PC-9 (cell line): ENCODE measurements around the gene HAGHL. TPM values are rescaled to one million over a fixed set of nuclear protein-coding genes. Genes with fewer than 3 reads are reported as not detected.

Experiments
- BruUV-seq: library from RNA; stranded (reverse); fragments of 400-500 nt; replicated peaks from 2 replicates; lab custom pipeline; 2021; lab: Mats Ljungman, UMichigan
- CTCF ChIA-PET: fragments of 300-600 bp; sonication (Branson Sonifier 250); formaldehyde crosslinking; loops from one replicate; lab custom pipeline; 2022; ENCODE audit warnings: antibody characterized with exemption; lab: Charles Lee
- POLR2A ChIA-PET: fragments of 300-600 bp; sonication (Branson Sonifier 250); formaldehyde crosslinking; loops from one replicate; lab custom pipeline; 2022; ENCODE audit warnings: antibody characterized with exemption; ENCODE audit not compliant: unreplicated experiment; lab: Charles Lee
- DNase-seq, 2 experiments: peaks; one replicate each; pipeline versions ENCODE4 v3.0.0 to v3.0.0-alpha.2; 2015 to 2022; ENCODE audit warnings: mixed read lengths in 1 of 2
- H2AFZ ChIP-seq: fragments of 200-600 bp; sonication (generic); 2 replicates; pipeline ENCODE4 v1.8.1; 2017; ENCODE audit warnings: antibody characterized with exemption
- H3F3A ChIP-seq: fragments of 200-600 bp; sonication (generic); 2 replicates; pipeline ENCODE4 v1.8.1; 2017; ENCODE audit warnings: antibody characterized with exemption, mild to moderate bottlenecking, low read depth; ENCODE audit not compliant: insufficient read depth
- H3K27ac ChIP-seq: fragments of 200-600 bp; sonication (generic); 2 replicates; pipeline ENCODE4 v1.6.1; 2016; ENCODE audit warnings: mixed run types
- H3K27me3 ChIP-seq: fragments of 200-600 bp; sonication (generic); 2 replicates; pipeline ENCODE4 v1.6.1; 2016; ENCODE audit warnings: low read depth, mixed run types; ENCODE audit not compliant: insufficient read depth
- H3K36me3 ChIP-seq: fragments of 200-600 bp; sonication (generic); 2 replicates; pipeline ENCODE4 v1.6.1; 2016; ENCODE audit warnings: low read depth, mixed run types
- H3K4me1 ChIP-seq: fragments of 200-600 bp; sonication (generic); replicated peaks from 2 replicates; pipeline ENCODE4 v1.6.1; 2016; ENCODE audit warnings: mixed run types; ENCODE audit not compliant: insufficient read depth
- H3K4me2 ChIP-seq: fragments of 200-600 bp; sonication (generic); 2 replicates; pipeline ENCODE4 v1.6.1; 2017; ENCODE audit warnings: mixed run types
- H3K4me3 ChIP-seq: fragments of 200-600 bp; sonication (generic); 2 replicates; pipeline ENCODE4 v1.6.1; 2016; ENCODE audit warnings: mixed run types
- H3K79me2 ChIP-seq: fragments of 200-600 bp; sonication (generic); 2 replicates; pipeline ENCODE4 v1.6.1; 2017; ENCODE audit warnings: low read depth, mixed run types
- H3K9me2 ChIP-seq: fragments of 200-600 bp; sonication (generic); 2 replicates; pipeline ENCODE4 v1.8.1; 2017; ENCODE audit warnings: mild to moderate bottlenecking; ENCODE audit not compliant: insufficient read depth
- H3K9me3 ChIP-seq: fragments of 200-600 bp; sonication (generic); 2 replicates; pipeline ENCODE4 v1.8.1; 2016; ENCODE audit warnings: low read depth; ENCODE audit not compliant: insufficient read depth
- H4K20me1 ChIP-seq: fragments of 200-600 bp; sonication (generic); 2 replicates; pipeline ENCODE4 v1.8.1; 2017; ENCODE audit not compliant: insufficient read depth
- EZH2 ChIP-seq: fragments of 200-600 bp; sonication (generic); IDR thresholded peaks from 2 replicates; pipeline ENCODE4 v1.8.0; 2017; ENCODE audit warnings: antibody characterized with exemption, low read depth
- intact Hi-C: fragments of 100-400 bp; cut with micrococcal nuclease; formaldehyde crosslinking; loops from one replicate; pipeline ENCODE4 v1.10.0; 2022; ENCODE audit not compliant: unreplicated experiment
- total RNA-seq: library from RNA; stranded (reverse); gene quantifications from 2 replicates; pipeline ENCODE4 v1.2.3, GENCODE V29; 2021
- TF ChIP-seq, protein P1 (sequence below): fragments of 200-600 bp; sonication (generic); conservative IDR thresholded peaks from 2 replicates; pipeline ENCODE4 v1.6.1; 2017; ENCODE audit warnings: mixed run types, antibody characterized with exemption, mild to moderate bottlenecking, moderate library complexity

The HAGHL gene
- total RNA-seq, 1 experiment from 2014 or later, result 31.0 TPM

DNA sequence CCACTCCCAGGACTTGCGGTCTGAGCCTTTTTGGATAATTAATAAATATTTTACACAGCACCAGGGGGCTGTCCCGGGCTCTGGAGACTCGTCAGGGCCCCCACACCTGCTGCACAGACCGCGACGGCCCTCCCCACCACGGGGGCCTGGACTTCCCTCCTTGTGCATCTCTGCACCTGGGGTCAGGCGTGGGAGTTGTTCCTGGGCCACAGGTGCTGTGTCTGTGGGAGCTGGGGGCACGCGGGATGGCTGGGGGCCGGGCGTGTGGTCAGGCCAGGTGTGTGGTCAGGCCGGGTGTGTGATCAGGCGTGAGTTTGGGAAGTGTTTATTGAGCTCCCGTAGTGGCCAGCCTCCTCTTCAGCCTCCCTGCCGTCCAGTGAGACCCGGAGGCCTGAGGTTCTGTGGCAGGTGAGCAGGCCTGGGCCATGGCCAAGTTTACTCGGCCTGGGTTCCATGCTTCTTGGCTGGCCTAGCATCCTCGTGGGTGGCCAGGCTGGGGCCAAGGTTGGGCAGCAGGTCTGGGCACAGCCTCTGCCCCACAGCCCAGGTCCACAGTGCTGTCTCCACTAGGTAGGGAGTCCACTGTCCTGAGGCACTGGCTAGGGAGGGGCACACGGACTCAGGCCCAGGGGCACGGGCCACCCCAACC is 48.6 kb upstream of the HAGHL start:
- peaks cover 35% of the 10 kb centered on the region; the same call in 1 of the 2 replicates for H3F3A ChIP-seq
- CTCF ChIA-PET, result no interaction called here
- intact Hi-C loops, result no loop called here
- H3K27me3 ChIP-seq, result no peaks in the 10 kb centered on the region
- H3K9me2 ChIP-seq, result no peaks in the 10 kb centered on the region
- no peaks in the 10 kb centered on the region; the same call in 1 of the 2 replicates for H3K36me3 ChIP-seq
- no TSS peak for BruUV-seq
- peaks cover 25% of the 10 kb centered on the region for H3K4me1 ChIP-seq
- H3K79me2 ChIP-seq, result peaks cover 28% of the 10 kb centered on the region
- TF ChIP-seq, protein P1, sequence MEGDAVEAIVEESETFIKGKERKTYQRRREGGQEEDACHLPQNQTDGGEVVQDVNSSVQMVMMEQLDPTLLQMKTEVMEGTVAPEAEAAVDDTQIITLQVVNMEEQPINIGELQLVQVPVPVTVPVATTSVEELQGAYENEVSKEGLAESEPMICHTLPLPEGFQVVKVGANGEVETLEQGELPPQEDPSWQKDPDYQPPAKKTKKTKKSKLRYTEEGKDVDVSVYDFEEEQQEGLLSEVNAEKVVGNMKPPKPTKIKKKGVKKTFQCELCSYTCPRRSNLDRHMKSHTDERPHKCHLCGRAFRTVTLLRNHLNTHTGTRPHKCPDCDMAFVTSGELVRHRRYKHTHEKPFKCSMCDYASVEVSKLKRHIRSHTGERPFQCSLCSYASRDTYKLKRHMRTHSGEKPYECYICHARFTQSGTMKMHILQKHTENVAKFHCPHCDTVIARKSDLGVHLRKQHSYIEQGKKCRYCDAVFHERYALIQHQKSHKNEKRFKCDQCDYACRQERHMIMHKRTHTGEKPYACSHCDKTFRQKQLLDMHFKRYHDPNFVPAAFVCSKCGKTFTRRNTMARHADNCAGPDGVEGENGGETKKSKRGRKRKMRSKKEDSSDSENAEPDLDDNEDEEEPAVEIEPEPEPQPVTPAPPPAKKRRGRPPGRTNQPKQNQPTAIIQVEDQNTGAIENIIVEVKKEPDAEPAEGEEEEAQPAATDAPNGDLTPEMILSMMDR, result no peak
- TF ChIP-seq EZH2, result no peak
- H3K4me2 ChIP-seq, result no peak overlapping the region
- no peak for DNase-seq
- no peaks in the 10 kb centered on the region for H3K9me3 ChIP-seq
- H2AFZ ChIP-seq, result no peak overlapping the region
- peaks cover 27% of the 10 kb centered on the region for H4K20me1 ChIP-seq
- H3K27ac ChIP-seq, result no peak overlapping the region
- H3K4me3 ChIP-seq, result no peak overlapping the region
- POLR2A ChIA-PET, result interaction anchor here (0.7 kb wide), 1 partner anchor 18 kb away, joined by 4 read pairs; no protein-coding TSS in a partner anchor

DNA sequence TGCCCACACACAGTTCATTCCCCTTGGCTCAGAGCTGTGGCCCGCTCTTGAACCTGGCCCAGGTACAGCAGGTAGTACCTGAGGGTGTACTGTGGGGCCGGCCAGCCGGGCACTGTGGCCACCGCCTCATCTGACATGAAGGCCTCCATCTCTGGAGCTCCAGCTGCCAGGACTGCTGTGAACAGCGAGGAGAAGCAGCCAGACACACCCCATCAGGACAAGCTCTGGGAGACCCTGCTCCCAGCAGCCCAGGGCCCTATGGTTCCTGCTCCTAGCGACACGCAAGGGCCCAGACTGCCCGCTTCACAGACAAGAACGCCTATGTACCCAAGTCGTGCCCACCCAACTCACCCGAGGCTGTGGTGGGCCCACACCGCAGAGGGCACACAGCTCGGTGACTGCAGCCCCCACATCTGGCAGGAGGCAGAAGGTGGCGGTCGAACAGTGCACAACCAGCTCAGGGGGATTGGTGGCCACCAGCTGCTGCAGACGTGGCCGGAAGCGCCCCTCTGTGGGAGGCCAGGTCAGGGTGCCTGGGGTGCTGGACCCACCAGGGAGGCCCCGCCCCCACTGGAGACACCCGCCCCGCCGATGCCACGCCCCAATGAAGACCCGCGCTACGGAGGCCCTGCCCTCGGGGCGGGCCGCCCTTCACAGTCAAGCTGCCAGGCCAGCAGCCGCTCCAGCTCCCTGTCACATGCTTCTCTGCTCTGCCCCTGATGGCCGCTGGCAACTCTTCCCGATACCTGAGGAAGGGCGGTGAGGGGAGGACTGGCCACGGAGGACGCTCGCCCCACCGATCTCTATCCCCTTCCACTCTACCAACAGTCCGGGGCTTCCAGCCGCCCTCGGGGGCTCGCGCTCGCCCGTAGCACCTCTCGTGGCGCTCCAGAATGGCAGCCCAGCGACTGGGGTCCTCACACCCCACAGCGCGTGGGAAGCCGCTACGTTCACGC is 47.8 kb upstream of the HAGHL start:
- Histone ChIP-seq H4K20me1 (peaks cover 30% of the 10 kb centered on the region), H2AFZ (no peak overlapping the region), H3K9me3 (no peaks in the 10 kb centered on the region), H3K4me3 (peak overlapping the region; percentile 54; the same call in 1 of the 2 replicates), H3K4me2 (peak overlapping the region; percentile 75), H3K9me2 (no peaks in the 10 kb centered on the region), H3K27ac (0 out of 2 replicates have a peak overlapping the region, but pooled peaks have one; percentile 37), H3K79me2 (peaks cover 33% of the 10 kb centered on the region), H3F3A (peaks cover 40% of the 10 kb centered on the region; the same call in 1 of the 2 replicates), H3K4me1 (peaks cover 25% of the 10 kb centered on the region), H3K36me3 (no peaks in the 10 kb centered on the region; the same call in 1 of the 2 replicates), H3K27me3 (no peaks in the 10 kb centered on the region)
- POLR2A ChIA-PET, result interaction anchor here (0.5 to 0.9 kb wide), 3 partner anchors 30 to 1104 kb away, joined by 3 to 4 read pairs (median 4); partner anchors contain the start of genes NUBP2 and WDR90
- no TSS peak for BruUV-seq
- DNase-seq, result peak; percentile 54 to 72
- CTCF ChIA-PET, result interaction anchor here (0.5 kb wide), 1 partner anchor 27 kb away, joined by 7 read pairs; no protein-coding TSS in a partner anchor
- intact Hi-C loops, result no loop called here
- TF ChIP-seq, protein P1, result no peak
- no peak for TF ChIP-seq EZH2
